Measurements from ENCODE around the gene METTL23.
"Not testable (repeated sequence)": the region's sequence is repeated elsewhere in the genome, so short reads cannot be mapped to it uniquely, and the experiment has no call there.

METTL23 gene

DNA sequence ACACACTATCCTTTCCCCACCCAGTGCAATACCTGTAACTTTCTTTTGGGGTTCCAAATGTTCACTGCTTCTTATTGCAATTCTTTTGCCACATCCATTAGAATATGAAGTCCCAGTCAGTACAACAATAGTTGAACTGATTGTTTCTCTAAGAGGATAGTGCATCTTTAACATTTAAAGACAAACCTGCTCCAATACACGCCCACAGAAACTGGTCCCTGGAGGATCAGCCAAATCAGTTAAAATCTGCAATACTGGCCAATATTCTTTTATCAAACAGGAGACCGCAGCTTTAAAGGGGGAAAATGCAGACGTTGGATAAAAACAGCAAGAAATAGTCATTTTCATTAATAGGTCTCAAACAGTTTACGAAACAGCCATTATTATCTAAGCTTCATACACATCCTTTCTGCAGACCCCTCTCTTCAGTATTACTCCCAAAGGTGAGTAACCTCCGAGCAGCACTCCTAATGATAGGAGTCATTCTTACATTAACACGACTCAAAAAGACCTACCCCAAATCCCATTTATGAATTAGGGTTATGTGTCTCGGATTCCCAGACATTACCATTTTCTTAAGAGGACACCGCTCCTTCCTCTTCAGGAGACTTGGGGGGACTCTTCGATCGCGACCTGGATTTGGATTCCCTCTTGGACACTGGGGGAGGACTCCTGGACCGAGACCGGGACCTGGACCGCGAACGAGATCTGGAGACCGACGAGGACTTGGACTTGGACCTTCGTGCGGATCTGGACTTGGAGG, 9.1 kb downstream of the METTL23 start:
- no peak for FAIRE-seq

DNA sequence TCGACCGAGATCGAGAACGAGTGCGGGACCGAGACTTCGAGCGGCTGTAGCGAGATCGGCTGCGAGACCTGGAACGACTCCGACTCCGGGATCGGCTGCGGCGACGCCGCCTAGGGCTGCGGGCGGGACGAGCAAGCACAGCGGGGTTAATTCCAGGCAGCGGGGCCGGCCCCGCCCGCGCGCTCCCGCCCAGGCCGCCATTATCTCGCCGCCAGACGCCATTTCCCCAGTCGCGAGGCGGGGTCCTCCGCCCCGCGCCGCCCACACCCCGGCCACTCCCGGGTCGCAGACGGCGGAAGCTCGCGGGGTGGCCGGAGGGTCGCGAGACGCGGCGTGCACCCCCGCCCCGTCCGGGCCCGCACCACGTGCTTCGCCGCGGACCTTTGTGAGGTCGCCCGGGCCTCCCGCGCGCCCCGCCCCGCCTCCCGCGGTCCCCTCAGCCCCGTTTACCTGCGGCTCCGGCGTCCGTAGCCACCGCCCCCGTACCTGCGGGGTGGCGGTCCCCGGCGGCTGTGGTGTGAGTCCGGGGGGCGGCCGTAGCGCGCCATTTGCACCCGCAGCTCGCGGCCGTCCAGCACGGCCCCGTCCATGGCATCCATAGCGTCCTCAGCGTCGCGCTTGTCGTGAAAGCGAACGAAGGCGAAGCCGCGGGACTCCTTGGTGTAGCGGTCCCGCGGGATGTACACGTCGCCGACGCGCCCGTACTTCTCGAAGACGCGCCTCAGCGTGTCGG, 9.9 kb downstream of the METTL23 start:
- FAIRE-seq: no peak

DNA sequence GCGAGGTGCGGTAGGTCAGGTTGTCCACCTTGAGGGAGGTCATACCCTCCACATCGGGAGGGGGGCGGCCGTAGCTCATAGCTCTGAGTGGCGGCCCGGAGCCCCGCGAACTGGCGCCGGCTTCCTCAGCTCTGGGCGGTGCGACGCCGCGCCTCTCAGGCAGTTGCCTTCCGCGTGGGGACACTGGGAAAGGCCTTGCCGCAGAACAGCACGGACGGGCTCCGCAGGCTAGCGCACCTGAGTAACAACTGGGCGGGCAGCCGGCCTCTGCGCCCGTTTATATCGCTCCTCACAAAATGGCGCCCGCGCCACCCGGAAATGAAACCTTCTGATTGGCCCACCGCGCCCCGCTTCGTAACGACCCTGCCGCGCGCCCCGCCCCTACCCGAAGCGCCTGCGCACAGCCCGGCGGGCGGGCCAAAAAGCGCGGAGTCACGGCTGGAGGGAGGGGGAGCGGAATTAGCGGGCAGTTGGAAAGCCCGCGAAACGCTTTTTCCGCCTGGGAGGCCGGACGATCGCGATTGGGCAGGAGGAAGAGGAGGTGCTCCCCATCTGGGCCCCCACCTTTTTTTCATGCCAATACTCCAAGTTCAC, 10.5 kb downstream of the METTL23 start, which contains the start of gene SRSF2:
TSS of gene SRSF2 (minus strand) at position 250 of the 594 bp plus-strand sequence. CDS start at position 79, 171 bp downstream.
- FAIRE-seq: peak; percentile 81

DNA sequence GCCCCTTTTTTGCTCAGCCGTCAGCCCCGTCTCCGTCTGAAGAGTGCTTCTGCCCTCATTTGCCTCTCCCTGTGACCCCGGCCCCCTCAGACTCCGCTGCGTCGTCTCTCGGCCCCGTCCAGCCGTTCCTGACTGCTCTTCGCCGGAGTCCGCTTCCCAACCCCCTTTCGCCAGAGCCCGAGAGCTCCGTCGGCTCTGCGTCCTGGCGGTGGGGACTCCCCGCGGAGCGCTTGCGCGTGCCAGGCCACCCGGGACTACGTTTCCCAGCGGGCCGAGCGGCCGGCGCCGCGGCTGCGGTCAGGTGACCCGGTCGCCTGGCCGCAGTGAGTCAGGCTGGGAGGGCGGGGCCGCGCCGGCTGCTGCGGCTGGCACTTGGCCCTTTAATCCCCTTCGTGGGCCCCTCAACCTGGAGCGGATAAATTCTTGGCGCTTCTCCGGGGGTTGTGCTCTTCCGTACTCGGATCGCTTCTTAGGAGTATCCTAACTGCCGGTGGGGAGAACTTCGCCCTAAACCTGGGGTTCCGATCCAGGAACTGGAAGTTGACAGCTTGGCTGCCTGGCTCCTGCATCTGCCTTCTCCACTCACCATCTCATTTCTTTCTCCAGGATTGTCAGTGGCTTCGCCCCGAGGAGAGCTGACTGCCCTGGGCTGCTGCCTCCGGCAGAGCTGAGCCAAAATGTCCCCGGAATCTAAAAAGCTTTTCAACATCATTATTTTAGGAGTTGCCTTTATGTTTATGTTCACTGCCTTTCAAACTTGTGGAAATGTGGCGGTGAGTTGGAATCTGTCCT, 11.2 kb downstream of the METTL23 start, which contains the start of gene MFSD11:
TSS of gene MFSD11 (plus strand) at position 444 of the 792 bp plus-strand sequence. CDS start at position 678, 234 bp downstream.
- no peak for FAIRE-seq

DNA sequence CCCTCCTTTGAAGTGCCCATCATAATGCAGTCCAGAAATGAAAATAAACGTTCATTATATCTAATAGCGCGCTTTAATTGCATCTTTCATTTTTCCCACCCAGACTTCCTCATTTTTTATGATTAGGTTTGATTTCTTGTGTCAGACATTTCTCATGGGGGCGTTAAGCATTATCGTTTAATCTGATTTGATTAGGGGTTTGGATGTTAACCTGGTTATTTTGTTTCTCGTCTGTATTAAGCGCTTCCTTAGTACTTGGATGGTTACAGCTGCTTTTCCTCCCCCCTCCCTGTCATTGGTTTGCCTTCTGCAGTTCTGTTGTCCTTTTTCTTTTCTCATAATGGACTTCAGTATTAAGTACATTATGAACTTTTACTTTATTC, 11.8 kb downstream of the METTL23 start:
- FAIRE-seq: no peak

DNA sequence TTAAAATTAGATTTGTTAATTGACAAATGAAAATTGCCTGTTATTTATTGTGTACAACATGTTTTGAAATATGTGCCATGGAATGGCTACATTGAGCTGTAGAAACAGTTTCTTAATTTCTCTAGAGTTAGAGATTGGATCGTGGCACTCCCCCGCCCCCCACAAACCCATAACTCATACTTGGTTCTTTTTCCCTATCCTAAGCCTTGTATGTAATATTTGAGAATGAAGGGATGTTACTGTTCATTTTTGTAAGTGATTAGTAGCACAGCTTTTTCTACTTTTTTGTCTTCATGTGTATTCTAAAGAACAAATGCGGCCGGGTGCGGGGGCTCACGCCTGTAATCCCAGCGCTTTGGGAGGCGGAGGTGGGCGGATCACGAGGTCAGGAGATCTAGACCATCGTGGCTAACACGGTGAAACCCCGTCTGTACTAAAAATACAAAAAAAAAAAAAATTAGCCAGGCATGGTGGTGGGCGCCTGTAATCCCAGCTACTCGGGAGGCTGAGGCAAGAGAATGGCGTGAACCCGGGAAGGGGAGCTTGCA, 13.0 kb downstream of the METTL23 start:
- FAIRE-seq: not testable (repeated sequence)

DNA sequence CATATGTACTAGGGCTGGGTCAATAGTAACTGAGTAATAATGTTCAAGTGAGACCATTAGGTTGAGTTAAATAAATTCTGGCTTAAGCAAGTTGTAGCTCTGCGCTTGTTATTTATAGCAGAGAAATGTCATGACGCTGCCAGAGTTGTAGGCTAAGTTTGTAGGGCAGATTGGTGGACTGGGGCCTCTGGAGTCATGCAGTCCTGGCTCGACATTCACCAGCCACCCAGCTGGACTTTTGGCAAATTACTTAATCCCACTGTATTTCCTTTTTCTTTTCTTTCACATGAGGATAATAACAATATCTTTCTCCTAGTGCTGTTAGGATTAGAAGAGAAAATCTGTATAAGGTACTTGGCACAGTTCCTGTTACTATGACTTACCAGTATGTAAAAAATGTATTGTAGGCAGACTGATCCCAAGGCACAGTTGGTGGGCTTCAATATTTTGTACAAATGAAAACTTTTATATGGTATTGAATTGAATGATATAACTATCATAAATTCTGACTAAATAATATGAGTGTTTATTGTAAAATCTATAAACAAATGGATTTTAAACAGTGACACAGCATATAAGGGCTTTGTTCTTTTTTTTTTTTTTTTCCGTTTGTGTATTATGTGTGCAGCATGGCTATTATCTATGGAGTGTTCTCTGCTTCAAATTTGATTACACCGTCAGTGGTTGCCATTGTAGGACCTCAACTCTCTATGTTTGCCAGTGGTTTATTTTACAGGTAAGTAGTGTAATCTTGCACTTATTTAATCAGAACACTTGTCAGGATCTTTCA, 13.9 kb downstream of the METTL23 start:
- FAIRE-seq: no peak

DNA sequence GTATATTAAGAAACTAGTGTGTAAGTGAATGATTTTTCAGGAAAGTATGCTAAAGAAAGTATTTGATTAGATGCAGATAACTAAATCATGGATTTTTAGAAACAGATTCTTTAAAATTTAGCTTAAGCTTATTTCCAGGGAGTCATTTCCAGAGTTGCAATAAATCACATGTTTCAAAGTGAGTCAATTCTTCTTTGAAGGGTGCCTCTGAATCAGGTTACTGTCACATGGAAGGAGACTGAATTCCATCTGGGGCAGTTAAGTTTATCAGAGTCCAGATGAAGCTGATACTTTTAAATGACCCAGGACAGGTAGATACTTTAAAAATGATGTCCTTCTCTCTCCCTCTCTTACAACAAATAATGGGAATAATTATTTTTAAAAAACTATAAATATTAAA, 16.3 kb downstream of the METTL23 start:
- no peak for FAIRE-seq

DNA sequence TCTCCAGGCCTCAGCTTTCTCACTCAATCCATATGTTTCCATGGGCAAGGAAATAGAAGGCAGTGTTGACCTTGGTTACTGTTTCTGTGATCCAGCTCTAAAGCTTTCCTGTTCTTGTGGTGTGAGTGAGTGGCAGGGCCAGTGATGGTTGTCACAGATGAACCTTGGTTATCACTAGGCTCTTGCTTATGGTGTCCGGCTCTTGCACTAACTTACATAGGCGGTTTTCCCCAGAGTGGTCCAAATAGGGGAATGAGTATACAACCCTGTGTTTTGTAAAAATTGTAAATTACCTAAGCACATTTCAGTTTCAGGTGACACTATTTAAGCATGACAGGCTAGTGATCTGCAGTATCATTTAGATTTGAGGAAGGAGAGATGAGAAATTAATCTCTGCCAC, 18.1 kb downstream of the METTL23 start:
- no peak for FAIRE-seq

DNA sequence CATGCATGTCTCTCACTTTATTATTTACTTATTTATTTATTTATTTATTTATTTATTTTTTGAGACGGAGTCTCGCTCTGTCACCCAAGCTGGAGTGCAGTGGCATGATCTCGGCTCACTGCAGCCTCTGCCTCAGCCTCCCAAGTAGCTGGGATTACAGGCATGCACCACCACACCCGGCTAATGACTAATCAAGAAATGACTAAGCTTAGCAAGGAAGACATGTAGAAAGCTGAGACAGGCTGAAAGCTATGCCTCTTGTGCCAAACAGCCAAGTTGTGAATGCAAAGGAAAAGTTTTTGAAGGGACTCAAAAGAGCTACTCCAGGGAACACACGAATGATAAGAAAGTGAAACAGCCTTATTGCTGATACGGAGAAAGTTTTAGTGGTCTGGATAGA, 19.1 kb downstream of the METTL23 start:
- FAIRE-seq: not testable (repeated sequence)

DNA sequence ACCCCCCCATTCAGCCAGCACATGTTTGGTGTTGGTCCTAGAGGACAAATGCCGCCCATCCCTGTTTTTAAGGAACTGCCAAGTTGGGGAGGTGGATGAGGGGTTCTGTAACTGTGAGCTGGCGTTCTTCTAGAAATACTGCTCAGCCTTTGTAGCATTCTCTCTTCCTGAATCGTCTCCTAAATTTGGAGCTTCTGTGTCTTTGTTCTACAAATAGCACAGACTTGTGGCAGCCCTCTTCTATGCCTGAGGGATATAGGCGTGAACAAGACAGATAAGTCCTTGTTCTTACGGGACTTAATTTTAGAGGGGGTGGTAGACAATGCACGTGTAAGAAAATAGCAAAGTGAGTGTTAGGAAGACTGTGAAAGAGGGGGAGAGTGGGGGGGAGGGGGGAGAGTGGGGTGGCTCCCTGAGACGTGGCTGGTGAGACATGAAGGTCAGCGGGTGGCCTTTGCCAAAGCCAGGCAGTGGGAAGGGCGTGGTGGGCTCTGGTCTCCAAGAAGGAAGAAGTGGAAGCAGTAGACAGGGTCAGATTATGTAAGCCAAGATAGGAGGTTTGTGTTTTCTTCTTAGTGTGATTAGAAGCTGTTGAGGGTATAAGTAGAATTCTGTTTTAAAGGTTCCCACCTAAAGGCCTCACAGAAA, 21.2 kb downstream of the METTL23 start:
- FAIRE-seq: no peak

DNA sequence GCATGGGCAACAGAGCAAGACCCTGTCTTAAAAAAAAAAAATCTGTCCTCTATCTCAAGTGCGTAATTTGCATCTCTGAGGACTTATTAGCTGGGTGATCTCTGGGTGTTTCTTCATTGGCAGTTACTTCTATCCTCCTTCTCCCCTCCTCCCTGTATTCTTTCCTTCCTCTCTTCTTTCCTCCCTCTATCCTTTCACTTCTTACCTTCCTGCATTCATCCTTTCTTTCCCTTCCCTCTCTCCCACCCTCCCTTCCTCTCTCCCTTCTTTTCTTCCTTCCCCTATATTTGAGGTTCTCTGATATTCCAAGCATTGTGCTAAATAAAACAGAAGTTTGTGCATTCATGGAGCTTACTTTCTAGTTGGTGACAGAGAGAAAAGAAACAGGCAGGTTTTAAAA, 22.0 kb downstream of the METTL23 start:
- FAIRE-seq: no peak

DNA sequence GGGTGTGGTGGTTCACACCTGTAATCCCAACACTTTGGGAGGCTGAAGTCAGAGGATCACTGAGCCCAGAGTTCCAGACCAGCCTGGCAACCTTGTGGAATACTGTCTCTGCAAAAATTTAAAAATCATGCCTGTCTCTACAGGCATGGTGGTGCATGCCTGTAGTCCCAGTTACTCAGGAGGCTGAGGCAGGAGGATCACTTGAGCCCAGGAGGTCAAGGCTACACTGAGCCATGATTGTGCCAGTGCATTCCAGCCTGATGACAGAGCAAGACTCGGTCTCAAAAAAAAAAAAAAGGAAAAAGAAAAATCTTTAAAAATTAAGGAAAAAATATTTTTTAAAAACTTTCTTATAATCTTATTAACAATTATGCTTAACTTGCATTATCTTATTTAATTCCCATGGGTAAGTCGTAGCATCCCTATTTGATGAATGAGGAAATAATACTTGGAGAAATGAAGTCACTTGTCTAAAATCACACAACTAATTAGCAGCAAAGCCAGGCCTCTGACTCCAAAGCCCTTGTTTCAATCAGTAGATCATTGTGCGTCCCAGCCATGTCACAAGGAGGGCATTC, 24.9 kb downstream of the METTL23 start:
- FAIRE-seq: no peak

DNA sequence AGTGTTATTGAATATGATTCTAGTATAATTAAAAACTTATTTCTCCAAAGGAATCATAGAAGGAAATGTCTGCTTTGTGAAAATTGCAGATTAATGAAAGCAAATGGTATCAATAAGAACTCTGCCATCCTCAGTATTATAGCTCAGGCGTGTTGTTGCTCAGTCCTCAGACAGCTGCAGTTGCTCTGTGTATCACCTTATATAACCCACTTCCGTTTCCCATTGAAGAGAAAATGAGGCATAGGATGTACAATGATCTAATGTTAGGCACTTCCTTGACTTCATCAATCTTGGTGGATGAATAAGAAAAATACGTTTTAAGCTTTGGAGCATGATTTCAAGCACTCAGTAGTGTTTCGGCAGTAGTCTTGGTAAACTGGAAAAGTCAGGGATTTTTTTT, 25.4 kb downstream of the METTL23 start:
- no peak for FAIRE-seq

DNA sequence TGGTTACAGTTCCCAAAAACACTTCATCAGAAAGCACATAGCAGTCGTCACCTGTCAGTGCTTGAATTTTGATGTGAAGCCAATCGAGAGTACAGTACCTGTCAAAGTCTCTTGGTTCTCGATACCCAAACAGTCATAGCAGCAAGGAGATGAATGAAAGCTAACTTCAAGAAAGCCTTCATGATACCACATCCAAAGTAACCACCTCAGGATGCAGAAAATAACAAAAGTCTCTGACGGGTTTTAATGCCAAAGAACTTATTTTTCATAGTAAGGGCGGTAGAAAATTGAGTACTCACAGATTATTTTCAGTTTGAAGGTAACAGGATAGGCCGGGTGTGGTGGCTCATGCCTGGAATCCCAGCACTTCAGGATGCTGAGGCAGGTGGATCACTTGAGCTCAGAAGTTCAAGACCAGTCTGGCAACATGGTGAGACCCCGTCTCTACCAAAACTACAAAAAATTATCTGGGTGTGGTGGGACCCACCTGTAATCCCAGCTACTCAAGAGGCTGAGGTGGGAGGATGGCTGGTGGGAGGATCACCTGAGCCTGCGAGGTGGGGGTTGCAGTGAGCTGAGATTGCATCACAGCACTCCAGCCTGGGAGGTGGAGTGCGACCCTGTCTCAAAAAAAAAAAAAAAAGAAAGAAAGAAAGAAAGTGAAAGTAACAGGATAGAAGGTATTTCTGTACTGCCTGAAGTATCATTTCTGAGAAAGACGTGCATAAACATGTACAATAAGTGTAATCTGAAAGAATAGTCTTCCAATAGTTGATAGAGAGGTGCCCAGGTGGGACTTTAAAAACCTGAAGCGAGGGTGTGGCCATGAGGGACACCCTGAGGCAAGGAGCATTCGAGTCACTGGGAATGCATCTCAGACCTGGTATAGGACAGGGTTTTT, 26.7 kb downstream of the METTL23 start:
- no peak for FAIRE-seq

DNA sequence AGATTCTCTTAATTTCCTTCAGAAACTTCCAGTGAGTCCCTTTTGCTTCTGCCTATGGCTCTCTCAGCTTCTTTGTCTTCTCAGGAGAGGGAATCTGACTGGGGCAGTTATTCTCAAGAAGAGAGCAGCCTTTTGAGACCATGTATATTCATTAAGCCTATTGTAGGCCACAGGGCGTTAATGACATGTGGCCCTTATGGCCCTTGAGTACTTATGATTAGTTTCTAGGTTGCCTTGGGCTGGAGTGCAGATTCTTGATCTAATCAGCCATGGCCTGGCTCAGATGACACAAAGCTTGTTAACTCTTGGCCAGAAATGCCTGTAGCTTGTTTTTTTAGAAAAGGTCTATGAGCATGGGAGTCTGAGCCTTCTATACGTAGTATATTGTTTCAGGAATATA, 28.6 kb downstream of the METTL23 start:
- FAIRE-seq: no peak

DNA sequence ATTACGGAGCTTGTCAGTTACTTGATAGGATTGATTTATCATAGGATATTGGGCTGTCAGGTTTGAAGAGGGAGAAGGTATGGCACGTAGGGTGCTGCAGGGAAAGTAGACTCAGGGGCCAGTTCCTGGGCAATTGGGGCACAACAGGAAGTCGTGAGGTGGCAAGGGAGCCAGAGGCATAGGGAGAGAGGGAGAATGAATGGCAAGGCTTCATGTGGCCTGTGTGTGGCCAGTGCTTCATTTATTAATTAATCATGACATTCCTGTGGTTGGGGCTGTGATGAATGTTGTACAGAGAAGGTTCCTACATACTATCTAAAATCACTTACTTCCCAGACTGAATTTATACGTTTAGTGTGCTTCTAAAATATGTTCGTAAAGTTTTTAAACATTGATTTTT, 30.6 kb downstream of the METTL23 start:
- FAIRE-seq: no peak

DNA sequence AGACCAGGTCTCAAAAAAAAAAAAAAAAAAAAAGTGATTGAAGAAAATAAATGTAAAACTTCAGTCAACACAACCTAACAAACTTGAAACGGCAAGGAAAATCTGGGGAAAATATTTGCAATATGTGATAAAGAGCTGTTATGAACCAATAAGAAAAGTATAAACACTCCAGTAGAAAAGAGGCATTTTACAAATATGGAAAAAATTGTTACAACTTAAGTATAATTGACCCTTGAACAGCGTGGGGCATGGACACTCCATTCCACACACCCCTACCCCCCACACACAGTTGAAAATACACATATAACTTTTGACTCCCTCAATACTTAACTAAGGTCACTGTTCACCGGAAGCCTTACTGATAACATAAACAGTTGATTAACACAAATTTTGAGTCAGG, 31.9 kb downstream of the METTL23 start:
- FAIRE-seq: no peak

DNA sequence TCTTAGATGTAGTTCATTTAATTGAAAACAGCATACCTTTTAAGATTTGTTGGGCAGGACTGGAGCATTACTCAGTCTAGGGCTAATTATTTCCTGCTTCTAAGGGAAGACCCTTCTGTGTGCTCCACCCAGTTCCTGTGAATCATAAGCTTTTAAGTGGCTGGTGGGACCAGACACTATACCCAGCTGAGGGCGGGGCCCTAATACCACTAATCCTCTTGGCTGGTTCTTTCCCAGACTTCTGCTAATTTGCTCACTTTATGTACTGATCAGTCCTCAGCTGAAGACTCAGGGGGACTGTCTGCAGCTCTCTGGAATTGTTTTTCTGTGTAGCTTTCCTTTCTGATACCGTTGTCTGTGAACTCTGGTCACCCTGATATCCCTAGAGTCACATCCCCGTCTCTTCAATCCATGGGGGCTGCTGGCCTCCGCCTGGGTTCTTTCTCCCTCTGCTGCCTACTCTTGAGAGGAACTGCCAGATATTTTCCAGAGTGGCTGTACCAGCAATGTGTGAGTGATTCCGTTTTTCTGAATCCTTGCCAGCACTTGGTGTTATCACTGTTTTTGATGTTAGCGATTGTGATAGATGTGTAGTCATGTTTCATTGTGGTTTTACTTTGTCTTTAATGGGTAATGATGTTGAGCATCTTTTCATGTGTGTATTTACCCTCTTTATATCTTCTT, 46.3 kb downstream of the METTL23 start:
- no peak for FAIRE-seq
